Thyroid gland (tissue), 4 donors: ENCODE data around the gene STOM. TPM values are rescaled to one million over a fixed set of nuclear protein-coding genes. Genes with fewer than 3 reads are reported as not detected.

Source experiments
- DNase-seq, 2 donors: peaks; one replicate each; pipeline ENCODE4 v3.0.0-alpha.2; 2019
- H3K27ac ChIP-seq, 3 donors: fragments of 200-600 bp; sonication (generic); 1 replicate in 2 of 3; 2 replicates in 1 of 3; pipeline ENCODE4 v1.5.1; 2016 to 2019; ENCODE audit warnings: mild to moderate bottlenecking in 1 of 3, moderate library complexity in 1 of 3
- H3K27me3 ChIP-seq: fragments of 200-600 bp; sonication (generic); one replicate; pipeline ENCODE4 v1.5.1; 2019
- H3K36me3 ChIP-seq, 2 donors: fragments of 200-600 bp; sonication (generic); one replicate each; pipeline ENCODE4 v1.5.1; 2016 to 2019
- H3K4me1 ChIP-seq, 2 donors: fragments of 200-600 bp; sonication (generic); one replicate each; pipeline ENCODE4 v1.5.1; 2017 to 2019
- H3K4me3 ChIP-seq, 3 donors: fragments of 200-600 bp; sonication (generic); replicated peaks in 1 of 3; 1 replicate in 2 of 3; 2 replicates in 1 of 3; pipeline ENCODE4 v1.5.1; 2016; ENCODE audit warnings: mild to moderate bottlenecking in 1 of 3
- H3K9me3 ChIP-seq: fragments of 200-600 bp; sonication (generic); one replicate; pipeline ENCODE4 v1.5.1; 2017
- POLR2A ChIP-seq, 2 donors: fragments of 450-650 bp; IDR thresholded peaks; one replicate each; pipeline ENCODE4 v1.6.1; 2017; ENCODE audit warnings: antibody characterized with exemption in 2 of 2, mild to moderate bottlenecking in 2 of 2, moderate library complexity in 1 of 2
- WGBS, 2 donors: methylation state at CpG; one replicate each; pipeline ENCODE4 v1.1.5; 2017; 5-methylcytosine and 5-hydroxymethylcytosine counted together
- intact Hi-C: fragments of 100-400 bp; cut with DNase I; formaldehyde crosslinking; loops from one replicate; pipeline ENCODE4 v1.15.1; 2023
- total RNA-seq, 4 donors: library from RNA; depleted of rRNA; stranded (reverse); fragments of >200 nt; gene quantifications; one replicate each; pipeline ENCODE4 v1.2.3, GENCODE V29; 2016
- TF ChIP-seq, protein P1 (sequence below), 6 experiments: fragments of 200-600 bp in 3 of 6; fragments of 450-650 bp in 3 of 6; sonication (generic) in 3 of 6; IDR thresholded peaks; one replicate each; pipeline ENCODE4 v1.5.1; 2016 to 2019; ENCODE audit warnings: antibody characterized with exemption in 6 of 6, mild to moderate bottlenecking in 2 of 6, inconsistent platforms in 1 of 6, moderate library complexity in 1 of 6

STOM gene
- total RNA-seq, 4 donors from 2014 or later, result 104 to 275 (median 142) TPM

- 91% methylated on average over 8 to 10 of the region's 11 CpGs for WGBS, 2 donors
- H3K4me3 ChIP-seq, result no peak overlapping the region
- H3K27ac ChIP-seq, result peak overlapping the region; percentile 48 to 91 (median 84)
- TF ChIP-seq, protein P1, sequence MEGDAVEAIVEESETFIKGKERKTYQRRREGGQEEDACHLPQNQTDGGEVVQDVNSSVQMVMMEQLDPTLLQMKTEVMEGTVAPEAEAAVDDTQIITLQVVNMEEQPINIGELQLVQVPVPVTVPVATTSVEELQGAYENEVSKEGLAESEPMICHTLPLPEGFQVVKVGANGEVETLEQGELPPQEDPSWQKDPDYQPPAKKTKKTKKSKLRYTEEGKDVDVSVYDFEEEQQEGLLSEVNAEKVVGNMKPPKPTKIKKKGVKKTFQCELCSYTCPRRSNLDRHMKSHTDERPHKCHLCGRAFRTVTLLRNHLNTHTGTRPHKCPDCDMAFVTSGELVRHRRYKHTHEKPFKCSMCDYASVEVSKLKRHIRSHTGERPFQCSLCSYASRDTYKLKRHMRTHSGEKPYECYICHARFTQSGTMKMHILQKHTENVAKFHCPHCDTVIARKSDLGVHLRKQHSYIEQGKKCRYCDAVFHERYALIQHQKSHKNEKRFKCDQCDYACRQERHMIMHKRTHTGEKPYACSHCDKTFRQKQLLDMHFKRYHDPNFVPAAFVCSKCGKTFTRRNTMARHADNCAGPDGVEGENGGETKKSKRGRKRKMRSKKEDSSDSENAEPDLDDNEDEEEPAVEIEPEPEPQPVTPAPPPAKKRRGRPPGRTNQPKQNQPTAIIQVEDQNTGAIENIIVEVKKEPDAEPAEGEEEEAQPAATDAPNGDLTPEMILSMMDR (IDR thresholded peaks at IDR 0.05), result no peak
- no peak for TF ChIP-seq POLR2A (IDR thresholded peaks at IDR 0.05)
- intact Hi-C loops, result no loop called here
- peaks cover 7 to 38% of the 10 kb centered on the region in 2 donors for H3K4me1 ChIP-seq
- peaks cover 78 to 80% of the 10 kb centered on the region in 2 donors for H3K36me3 ChIP-seq
- DNase-seq, result no peak
- H3K9me3 ChIP-seq, result no peaks in the 10 kb centered on the region
- H3K27me3 ChIP-seq, result no peaks in the 10 kb centered on the region
These were observed 43.0 kb downstream of the STOM start for GRCh38 chr9:121326901-121327613.

- TF ChIP-seq, protein P1 (IDR thresholded peaks at IDR 0.05), result no peak
- TF ChIP-seq POLR2A (IDR thresholded peaks at IDR 0.05), result peak in 1 of 2 donors; percentile 25
- no peaks in the 10 kb centered on the region for H3K27me3 ChIP-seq
- peak overlapping the region; percentile 71 to 91 (median 84) for H3K27ac ChIP-seq
- peaks cover 11 to 43% of the 10 kb centered on the region in 2 donors for H3K4me1 ChIP-seq
- peaks cover 78 to 79% of the 10 kb centered on the region in 2 donors for H3K36me3 ChIP-seq
- H3K9me3 ChIP-seq, result no peaks in the 10 kb centered on the region
- intact Hi-C loops, result no loop called here
- no peak overlapping the region for H3K4me3 ChIP-seq
- DNase-seq, result peak; percentile 47 to 55
- 50 to 75% methylated on average over 7 to 11 of the region's 19 CpGs for WGBS, 2 donors
These were observed 43.8 kb downstream of the STOM start for GRCh38 chr9:121326130-121326838.

GRCh38 chr9:121325387-121325786 is 44.7 kb downstream of the STOM start:
- Histone ChIP-seq H3K4me1 (peaks cover 11 to 52% of the 10 kb centered on the region in 2 donors), H3K9me3 (no peaks in the 10 kb centered on the region), H3K36me3 (peaks cover 75 to 76% of the 10 kb centered on the region in 2 donors), H3K27ac (peak overlapping the region; percentile 71 to 91 (median 81)), H3K4me3 (no peak overlapping the region), H3K27me3 (no peaks in the 10 kb centered on the region)
- no peak for TF ChIP-seq POLR2A (IDR thresholded peaks at IDR 0.05)
- TF ChIP-seq, protein P1 (IDR thresholded peaks at IDR 0.05), result no peak
- intact Hi-C loops, result no loop called here
- DNase-seq, result no peak
- 81 to 88% methylated on average over 7 of the region's 7 CpGs for WGBS, 2 donors

- Histone ChIP-seq H3K4me1 (peaks cover 13 to 58% of the 10 kb centered on the region in 2 donors), H3K9me3 (no peaks in the 10 kb centered on the region), H3K27me3 (no peaks in the 10 kb centered on the region), H3K4me3 (no peak overlapping the region), H3K27ac (peak overlapping the region; percentile 71 to 91 (median 81)), H3K36me3 (peaks cover 69 to 70% of the 10 kb centered on the region in 2 donors)
- DNase-seq, result no peak
- TF ChIP-seq POLR2A (IDR thresholded peaks at IDR 0.05), result no peak
- TF ChIP-seq, protein P1 (IDR thresholded peaks at IDR 0.05), result no peak
- 88% methylated on average over 2 of the region's 2 CpGs for WGBS, 2 donors
- intact Hi-C loops, result no loop called here
These were observed 45.3 kb downstream of the STOM start for GRCh38 chr9:121324755-121325154.

DNA sequence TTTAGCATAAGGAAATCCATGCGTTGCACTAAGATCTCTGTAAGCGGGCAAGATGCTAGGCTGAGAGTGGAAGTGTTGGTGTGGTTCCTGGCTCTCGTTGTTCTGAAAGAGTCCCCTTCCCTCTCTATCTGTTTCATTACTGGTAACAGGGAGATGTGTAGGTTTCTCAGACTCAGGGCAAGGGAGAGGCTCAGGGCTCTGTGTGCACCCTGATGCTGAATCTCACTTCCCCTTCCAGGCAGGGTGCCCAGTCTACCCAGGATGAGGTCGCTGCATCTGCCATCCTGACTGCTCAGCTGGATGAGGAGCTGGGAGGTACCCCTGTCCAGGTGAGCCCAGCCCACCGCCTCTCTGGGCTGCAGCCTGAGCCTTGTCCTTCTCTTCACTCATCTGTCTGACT is 45.7 kb downstream of the STOM start:
- H3K9me3 ChIP-seq, result no peaks in the 10 kb centered on the region
- H3K27ac ChIP-seq, result peak overlapping the region in 2 of 3 donors; percentile 81 to 91
- no peak overlapping the region for H3K4me3 ChIP-seq
- no peaks in the 10 kb centered on the region for H3K27me3 ChIP-seq
- peaks cover 65% of the 10 kb centered on the region in 2 donors for H3K36me3 ChIP-seq
- no peak for DNase-seq
- 89 to 90% methylated on average over 5 of the region's 5 CpGs for WGBS, 2 donors
- intact Hi-C loops, result no loop called here
- peaks cover 18 to 62% of the 10 kb centered on the region in 2 donors for H3K4me1 ChIP-seq
- TF ChIP-seq, protein P1 (IDR thresholded peaks at IDR 0.05), result no peak
- no peak for TF ChIP-seq POLR2A (IDR thresholded peaks at IDR 0.05)
